KBM-7 (cell line): ENCODE measurements around the gene TMEM119.

Experiments used
- DNase-seq: peaks from one replicate; pipeline ENCODE4 v3.0.0-alpha.2; 2015
- in situ Hi-C: fragments of 300-500 bp; cut with MboI; formaldehyde crosslinking; loops from 2 replicates; pipeline ENCODE4 v1.14.3; 2020; ENCODE audit warnings: low sequenced_read_pairs, low pct_unique_long_range_greater_than_20kb, mixed read lengths

TMEM119 gene, protein sequence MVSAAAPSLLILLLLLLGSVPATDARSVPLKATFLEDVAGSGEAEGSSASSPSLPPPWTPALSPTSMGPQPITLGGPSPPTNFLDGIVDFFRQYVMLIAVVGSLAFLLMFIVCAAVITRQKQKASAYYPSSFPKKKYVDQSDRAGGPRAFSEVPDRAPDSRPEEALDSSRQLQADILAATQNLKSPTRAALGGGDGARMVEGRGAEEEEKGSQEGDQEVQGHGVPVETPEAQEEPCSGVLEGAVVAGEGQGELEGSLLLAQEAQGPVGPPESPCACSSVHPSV

DNA sequence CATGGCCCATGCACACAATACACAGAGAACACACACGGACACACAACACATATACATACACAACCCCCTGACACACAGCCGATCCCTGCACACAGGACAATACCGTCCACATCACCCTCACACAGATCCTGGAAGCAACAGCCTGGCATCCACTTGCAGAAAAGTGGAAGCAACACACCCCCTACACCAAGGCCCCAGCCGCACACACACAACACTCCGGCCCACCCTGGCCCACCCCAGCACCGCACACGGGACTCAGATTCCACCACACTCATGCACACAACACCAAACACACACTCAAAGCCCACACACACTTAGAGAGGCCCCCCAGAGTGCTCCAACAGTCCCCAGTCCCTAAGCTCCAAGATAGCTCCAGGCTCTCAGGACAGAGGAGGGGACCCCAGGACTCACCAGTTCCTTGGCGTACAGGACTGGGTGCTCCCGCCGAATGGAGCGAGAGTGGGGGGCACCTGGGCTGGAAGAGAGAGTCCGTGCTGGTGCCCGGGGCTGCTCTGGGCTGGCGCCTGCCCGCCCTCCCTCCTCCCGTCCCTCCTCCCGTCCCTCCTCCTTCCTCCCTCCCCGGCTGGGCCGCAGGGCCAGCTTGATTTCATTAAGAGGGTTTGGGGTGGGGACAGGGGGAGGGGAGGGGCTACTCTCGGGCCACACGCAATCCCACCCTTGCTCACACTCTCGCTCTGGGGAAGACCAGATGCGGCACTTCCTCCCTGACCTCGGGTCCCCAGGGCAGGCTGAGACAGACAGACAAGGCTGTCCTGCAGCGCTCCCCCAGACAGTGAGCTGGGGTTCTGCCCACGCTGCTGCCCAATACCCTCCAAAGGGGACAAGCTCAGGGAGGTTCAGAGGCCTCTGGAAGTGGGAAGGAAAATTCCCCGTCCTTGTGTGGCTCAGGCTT is at the start of gene TMEM119:
Gene TMEM119 (minus strand): TSS at position 526 of the 913 bp plus-strand sequence. CDS start 5,701 bp downstream, outside the sequence.
- in situ Hi-C loops: no loop called here
- DNase-seq: peak; percentile 35

- DNase-seq: no peak
- in situ Hi-C loops: no loop called here
Observed at GRCh38 chr12:108646600-108647579, 49.0 kb upstream of the TMEM119 start.

GRCh38 chr12:108645686-108646599 is 48.1 kb upstream of the TMEM119 start:
- DNase-seq: peak; percentile 69
- in situ Hi-C loops: no loop called here

DNA sequence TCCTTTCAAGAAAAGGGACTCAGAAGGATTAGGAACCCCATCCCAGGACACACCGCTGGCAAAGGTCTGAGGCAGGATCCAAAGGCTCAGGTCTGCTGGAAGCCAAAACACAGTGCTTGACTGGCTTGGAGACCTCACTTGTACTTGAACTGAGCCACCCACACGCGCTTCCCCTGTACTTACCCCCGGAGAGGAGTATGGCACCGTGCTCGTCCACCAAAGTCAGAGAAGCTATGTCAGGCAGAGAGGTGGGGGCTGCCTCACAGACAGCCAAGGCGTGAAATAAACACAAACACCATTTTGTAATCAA is 46.9 kb upstream of the TMEM119 start:
- no peak for DNase-seq
- in situ Hi-C loops: no loop called here

DNA sequence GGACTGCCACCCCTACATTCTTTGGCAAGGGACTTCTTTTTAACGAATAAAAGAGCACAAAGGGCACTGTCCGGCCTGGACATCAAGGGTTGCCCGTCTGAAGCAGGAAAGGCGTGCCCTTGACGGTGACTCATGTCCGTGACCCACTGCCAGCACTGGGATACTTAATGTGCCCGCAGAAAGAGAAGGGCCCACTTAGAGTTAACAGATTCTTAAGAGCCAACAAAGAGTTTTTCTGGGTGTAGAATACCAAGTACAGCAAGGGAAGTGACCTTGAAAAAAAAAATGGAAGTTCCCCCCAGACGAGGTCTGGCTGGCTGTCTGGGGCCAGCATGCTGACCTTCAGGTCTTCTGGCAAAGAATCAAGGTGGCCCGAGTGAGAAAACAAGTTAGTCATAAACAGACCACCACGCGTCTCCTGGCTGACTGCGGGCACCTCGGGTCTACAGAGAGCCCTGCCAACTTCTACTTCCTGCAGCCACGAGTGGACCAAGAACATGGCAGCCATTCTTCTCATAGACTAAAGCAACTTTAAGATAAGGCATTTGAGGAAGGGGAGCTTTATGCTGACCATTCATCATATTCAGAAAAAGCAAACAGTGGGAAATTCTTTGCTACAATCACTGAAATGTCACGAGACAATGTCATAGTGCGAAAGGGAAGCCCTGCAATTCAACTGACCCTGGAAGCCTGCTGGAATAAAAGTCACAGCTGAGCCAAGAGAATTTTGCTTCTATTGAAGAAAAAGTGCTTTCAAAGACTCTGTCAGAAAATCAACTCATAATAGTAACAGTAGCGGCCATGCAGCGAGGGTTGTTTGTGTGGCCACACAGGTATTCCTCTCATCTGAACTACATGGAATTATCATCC is 46.3 kb upstream of the TMEM119 start:
- in situ Hi-C loops: no loop called here
- no peak for DNase-seq

DNA sequence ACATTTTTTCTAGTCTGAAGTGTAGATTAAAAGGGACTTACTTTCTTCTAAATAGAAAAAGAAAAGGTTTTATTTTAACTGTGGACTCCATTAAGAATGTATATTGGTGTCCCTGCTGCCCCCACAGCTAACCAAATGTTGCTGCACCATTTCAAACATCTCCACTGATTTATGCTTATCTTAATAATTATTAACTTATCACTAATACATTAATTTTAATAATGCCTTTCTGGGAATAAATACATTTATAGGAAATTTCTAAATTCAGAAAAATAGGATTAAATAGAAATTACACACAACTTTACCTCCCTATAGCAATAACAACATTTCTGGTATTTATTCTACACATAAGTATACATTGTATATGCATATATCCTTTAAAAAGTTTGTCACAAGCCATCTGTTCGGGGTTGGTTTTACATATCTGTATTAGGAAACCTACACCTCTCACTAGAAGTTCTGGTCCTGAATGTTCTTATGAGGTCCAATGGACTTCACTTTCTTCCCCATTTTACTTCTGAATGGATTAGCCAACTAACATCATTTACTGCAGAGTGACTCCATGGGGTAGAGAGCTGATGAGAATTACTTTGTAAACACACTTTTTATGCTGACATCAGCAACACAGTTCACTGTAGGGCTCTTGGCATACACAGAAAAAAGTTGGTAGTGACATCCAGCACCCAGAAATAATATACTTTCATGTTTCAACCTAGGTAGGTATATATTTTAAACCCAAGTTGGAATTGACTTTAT is 45.2 kb upstream of the TMEM119 start:
- in situ Hi-C loops: no loop called here
- no peak for DNase-seq

- DNase-seq: no peak
- in situ Hi-C loops: no loop called here
Observed at GRCh38 chr12:108642269-108642870, 44.5 kb upstream of the TMEM119 start.

- DNase-seq: peak; percentile 48
- in situ Hi-C loops: no loop called here
Observed at GRCh38 chr12:108641446-108642268, 43.8 kb upstream of the TMEM119 start.

DNA sequence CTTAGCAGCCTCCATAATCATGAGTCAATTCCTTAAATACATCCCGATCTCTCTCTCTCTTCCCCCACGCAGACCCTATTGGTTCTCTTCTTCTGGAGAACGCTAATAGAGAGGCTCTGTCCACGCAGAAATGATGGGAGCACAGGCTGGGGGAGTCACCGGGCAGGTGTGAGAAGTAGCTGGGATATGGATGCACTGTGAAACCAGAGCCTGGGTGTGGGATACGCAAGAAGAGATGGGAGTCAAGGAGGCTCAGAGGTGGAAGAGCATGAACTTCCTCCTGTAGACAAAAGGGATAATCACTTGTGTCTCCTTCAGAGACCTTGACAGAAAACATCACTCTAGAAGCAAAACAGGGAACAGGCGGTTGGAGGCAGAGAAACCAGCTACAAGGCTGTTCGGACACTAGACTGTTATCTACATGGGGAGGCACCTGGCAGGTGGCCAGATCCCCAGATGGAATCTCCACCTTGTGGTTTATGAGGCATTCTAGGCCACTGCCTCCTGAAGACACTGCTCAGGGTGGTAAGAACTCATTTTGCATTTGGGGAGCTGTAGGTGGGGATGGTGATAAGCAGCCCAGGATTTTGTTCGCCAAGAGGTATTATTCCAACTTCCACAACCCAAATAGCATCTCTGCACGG is 43.0 kb upstream of the TMEM119 start:
- DNase-seq: peak; percentile 60
- in situ Hi-C loops: no loop called here

DNA sequence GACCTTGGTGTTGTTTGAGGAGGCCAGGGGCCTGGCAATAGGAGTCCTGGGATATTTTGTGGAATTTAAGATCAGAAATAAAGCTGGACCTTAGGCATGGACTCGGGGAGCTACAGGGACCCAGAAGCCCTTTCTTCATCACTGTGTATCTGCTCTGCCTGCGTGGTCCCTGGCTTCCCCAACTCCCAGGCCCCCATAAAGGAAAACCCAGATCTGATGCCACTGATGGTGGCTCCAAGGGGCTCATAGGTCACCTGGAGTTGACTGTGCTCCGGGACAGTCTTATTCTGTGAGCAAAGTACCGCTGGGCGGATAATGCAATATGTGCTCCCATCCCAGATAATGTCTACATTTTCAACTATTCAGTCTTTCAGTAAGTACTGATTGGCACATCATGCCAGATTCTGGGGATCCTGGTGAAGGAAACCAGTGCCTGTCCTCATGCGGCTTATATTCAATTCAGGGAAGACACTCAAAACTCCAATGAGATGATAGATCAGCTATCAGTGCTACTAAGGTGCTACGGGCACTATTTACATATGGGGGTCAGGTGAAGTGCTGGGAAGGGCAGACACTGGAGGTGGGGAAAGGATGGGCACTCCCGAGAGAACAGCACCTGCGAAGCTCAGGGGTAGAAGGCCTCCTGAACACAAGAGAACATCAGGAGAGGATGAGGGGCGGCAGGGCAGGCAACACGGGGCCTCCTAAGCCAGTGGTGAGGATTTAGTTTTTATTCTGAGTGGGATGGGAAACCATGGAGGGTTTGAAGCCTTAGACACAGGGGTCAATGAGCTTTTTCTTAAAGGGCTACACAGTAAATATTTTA is 41.3 kb upstream of the TMEM119 start:
- in situ Hi-C loops: no loop called here
- no peak for DNase-seq

DNA sequence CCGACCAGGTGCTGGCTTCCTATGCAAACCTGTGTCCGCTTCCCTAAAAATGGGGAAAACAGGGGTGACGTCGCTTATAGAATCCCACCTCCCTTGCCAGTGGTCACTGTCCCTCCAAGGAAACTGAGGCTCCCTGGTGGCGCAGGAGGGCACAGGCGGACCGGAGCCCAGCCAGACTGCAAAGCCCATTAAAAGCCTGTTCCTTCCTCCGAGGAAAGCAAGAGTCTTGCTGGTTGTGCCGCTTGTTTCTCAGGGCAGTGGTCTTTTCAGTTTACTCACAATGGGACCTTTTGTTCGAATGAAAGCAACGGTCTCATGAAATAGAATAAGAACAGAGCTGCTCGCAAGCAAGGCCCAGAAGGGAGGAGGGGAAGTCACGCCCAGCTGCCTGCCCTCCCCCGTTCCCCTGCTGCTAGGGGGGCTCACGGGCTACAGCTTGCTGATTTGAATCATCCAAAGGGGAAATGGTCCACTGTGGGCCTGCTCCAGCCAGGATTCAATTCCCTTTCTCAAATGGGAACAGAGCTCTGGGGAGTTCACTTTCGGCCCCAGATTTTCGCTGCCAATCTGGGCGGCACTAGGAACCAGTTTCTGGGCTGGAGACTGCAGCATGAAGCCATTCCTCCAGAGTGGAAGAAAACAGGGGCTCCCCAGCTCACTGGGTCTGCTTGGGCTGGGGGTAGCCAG is 40.4 kb upstream of the TMEM119 start:
- peak; percentile 71 for DNase-seq
- in situ Hi-C loops: no loop called here

- DNase-seq: no peak
- in situ Hi-C loops: no loop called here
Observed at GRCh38 chr12:108637222-108637971, 39.5 kb upstream of the TMEM119 start.
